Measurements from ENCODE around the gene STMN3. TPM values are rescaled to one million over a fixed set of nuclear protein-coding genes. Genes with fewer than 3 reads are reported as not detected.
"Not testable (repeated sequence)": the region's sequence is repeated elsewhere in the genome, so short reads cannot be mapped to it uniquely, and the experiment has no call there.

The STMN3 gene
- total RNA-seq, 1 donor from 2014 or later: 101 TPM

- DNase-seq: no peak
Observed at GRCh38 chr20:63678667-63679465, 25.6 kb upstream of the STMN3 start.

- no peak for DNase-seq
Observed at GRCh38 chr20:63678071-63678470, 24.8 kb upstream of the STMN3 start.

GRCh38 chr20:63675681-63676368 lies 22.6 kb upstream of the STMN3 start:
- no peak for DNase-seq

- no peak for DNase-seq
Observed at GRCh38 chr20:63673951-63674350, 20.7 kb upstream of the STMN3 start.

GRCh38 chr20:63672666-63673065 lies 19.4 kb upstream of the STMN3 start:
- DNase-seq: no peak

GRCh38 chr20:63671695-63672094 lies 18.5 kb upstream of the STMN3 start:
- DNase-seq: not testable (repeated sequence)

GRCh38 chr20:63668351-63668750 lies 15.1 kb upstream of the STMN3 start:
- DNase-seq: no peak

GRCh38 chr20:63667858-63668257 lies 14.6 kb upstream of the STMN3 start:
- no peak for DNase-seq

- DNase-seq: no peak
Observed at GRCh38 chr20:63665708-63666107, 12.5 kb upstream of the STMN3 start.

- peak; percentile 61 for DNase-seq
Observed at GRCh38 chr20:63664861-63665594, 11.8 kb upstream of the STMN3 start.

GRCh38 chr20:63664143-63664851 lies 11.1 kb upstream of the STMN3 start:
- DNase-seq: no peak

- DNase-seq: no peak
Observed at GRCh38 chr20:63663332-63664066, 10.3 kb upstream of the STMN3 start.

- DNase-seq: no peak
Observed at GRCh38 chr20:63662813-63663189, 9.6 kb upstream of the STMN3 start.

- no peak for DNase-seq
Observed at GRCh38 chr20:63661959-63662812, 9.0 kb upstream of the STMN3 start.

GRCh38 chr20:63661108-63661507 lies 7.9 kb upstream of the STMN3 start:
- no peak for DNase-seq

- DNase-seq: no peak
Observed at GRCh38 chr20:63660622-63661021, 7.4 kb upstream of the STMN3 start.

- DNase-seq: not testable (repeated sequence)
Observed at GRCh38 chr20:63660174-63660573, 7.0 kb upstream of the STMN3 start.

GRCh38 chr20:63659370-63659769 lies 6.1 kb upstream of the STMN3 start:
- DNase-seq: no peak

GRCh38 chr20:63658749-63659187 lies 5.5 kb upstream of the STMN3 start:
- DNase-seq: no peak

- DNase-seq: peak; percentile 91
Observed at GRCh38 chr20:63657937-63658748, 4.9 kb upstream of the STMN3 start, which contains the start of gene RTEL1. Gene RTEL1 (plus strand): TSS chr20:63658312. CDS start chr20:63659403, 1,091 bp downstream.
